ENCODE measurements around the gene CLBA1. TPM values are rescaled to one million over a fixed set of nuclear protein-coding genes. Genes with fewer than 3 reads are reported as not detected.

The CLBA1 gene
- total and polyA plus RNA-seq, 12 donors, result 6.3 to 22.5 (median 9.5) TPM

DNA sequence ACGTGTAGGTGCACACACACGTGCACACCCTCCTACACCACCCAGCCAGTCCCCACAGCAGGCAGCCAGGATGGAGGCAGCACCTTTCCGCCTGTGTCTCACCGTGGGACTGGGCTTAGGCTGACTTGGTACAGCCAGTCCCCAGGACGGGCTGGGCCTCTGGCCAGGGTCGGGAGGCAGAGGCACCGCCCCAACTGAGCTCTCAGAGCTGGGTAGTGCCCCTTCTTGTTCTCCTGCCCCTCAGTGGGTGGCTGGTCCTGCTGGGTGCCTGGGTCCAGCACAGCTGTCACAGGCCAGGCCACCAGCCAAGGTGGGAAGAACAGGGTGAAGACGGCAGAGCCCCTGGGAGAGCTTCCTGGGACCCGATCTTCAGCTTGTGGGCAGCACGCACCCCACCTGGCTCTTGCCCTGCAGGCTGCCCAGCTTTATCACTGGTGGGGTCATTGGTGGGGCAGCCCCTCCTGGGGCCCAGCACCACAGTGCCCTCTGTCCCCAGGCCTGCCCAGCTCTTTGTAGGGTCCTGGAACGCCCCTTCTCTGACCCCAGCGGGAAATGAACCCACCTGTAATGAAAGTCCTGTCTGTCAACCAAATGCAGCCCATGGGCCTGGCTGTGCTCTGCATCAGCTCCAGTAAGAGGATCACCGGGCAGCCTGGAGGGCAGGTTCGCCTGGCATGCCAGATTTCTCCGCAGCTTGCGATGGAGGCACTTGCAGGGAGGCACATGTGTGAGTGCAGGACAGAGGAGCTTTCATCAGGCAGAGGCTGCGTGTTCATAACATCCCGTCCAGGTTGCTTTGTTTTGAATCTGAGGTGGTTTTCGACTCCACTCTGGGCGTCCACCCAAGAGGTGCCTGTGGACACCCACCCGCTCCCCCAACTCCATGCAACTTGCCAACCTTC is 20.6 kb downstream of the CLBA1 start:
- WGBS, 4 donors, result 82 to 91% (median 87%) methylated on average over 7 to 21 of the region's 21 CpGs
- DNase-seq, result no peak
- H3K4me1 ChIP-seq (replicated peaks in 1 of 2), result no peaks in the 10 kb centered on the region
- intact Hi-C loops (cut with DNase I), result no loop called here
- no peaks in the 10 kb centered on the region for H3K27me3 ChIP-seq
- no peak for TF ChIP-seq POLR2A (IDR thresholded peaks at IDR 0.05)
- TF ChIP-seq, protein P1, sequence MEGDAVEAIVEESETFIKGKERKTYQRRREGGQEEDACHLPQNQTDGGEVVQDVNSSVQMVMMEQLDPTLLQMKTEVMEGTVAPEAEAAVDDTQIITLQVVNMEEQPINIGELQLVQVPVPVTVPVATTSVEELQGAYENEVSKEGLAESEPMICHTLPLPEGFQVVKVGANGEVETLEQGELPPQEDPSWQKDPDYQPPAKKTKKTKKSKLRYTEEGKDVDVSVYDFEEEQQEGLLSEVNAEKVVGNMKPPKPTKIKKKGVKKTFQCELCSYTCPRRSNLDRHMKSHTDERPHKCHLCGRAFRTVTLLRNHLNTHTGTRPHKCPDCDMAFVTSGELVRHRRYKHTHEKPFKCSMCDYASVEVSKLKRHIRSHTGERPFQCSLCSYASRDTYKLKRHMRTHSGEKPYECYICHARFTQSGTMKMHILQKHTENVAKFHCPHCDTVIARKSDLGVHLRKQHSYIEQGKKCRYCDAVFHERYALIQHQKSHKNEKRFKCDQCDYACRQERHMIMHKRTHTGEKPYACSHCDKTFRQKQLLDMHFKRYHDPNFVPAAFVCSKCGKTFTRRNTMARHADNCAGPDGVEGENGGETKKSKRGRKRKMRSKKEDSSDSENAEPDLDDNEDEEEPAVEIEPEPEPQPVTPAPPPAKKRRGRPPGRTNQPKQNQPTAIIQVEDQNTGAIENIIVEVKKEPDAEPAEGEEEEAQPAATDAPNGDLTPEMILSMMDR (IDR thresholded peaks at IDR 0.05), result no peak
- peaks cover 0 to 15% of the 10 kb centered on the region in 2 donors for H3K36me3 ChIP-seq (replicated peaks in 1 of 2)
- no peaks in the 10 kb centered on the region for H3K9me3 ChIP-seq (replicated peaks in 1 of 3)
- H3K4me3 ChIP-seq, result no peak overlapping the region
- no peak overlapping the region for H3K27ac ChIP-seq

GRCh38 chr14:105006831-105007592 is 21.4 kb downstream of the CLBA1 start:
- Histone ChIP-seq H3K27ac (no peak overlapping the region), H3K4me3 (no peak overlapping the region), H3K36me3 (replicated peaks in 1 of 2) (peaks cover 0 to 21% of the 10 kb centered on the region in 2 donors), H3K27me3 (no peaks in the 10 kb centered on the region), H3K4me1 (replicated peaks in 1 of 2) (no peaks in the 10 kb centered on the region), H3K9me3 (replicated peaks in 1 of 3) (no peaks in the 10 kb centered on the region)
- WGBS, 4 donors, result 85 to 96% (median 88%) methylated on average over 18 to 21 of the region's 21 CpGs
- intact Hi-C loops (cut with DNase I), result no loop called here
- no peak for DNase-seq
- TF ChIP-seq, protein P1 (IDR thresholded peaks at IDR 0.05), result no peak
- no peak for TF ChIP-seq POLR2A (IDR thresholded peaks at IDR 0.05)

DNA sequence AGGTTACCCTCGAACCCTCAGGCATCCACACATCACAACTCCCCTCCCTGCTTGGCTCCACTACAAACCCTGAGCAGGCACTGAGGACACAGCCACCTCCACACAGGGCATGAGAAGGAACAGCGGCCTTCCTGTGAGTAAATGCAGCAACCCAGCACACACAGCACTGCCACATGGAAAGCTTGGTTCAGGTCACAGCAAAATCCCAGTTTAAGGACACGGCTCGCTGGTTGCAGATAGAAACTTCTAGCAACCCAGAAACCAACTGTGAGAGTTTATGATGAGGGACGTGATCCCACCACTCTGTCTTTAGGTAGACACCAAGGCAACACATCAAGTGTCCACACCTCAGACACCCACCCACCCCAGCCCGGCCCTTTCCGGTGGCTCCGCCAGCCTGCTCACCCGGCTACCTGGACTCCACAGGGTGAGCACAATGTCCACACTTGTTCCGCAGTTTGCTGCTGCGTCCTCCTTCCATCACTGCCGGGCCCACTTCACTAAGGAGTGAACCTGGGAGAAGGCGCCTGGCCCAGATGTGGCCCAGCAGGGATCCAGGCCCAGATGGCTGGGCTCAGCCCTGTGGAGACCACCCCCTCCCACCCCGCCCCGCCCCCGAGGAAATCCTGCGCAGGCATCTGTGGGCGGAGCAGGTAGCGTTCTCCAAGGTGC is 22.1 kb downstream of the CLBA1 start:
- peaks cover 0 to 21% of the 10 kb centered on the region in 2 donors for H3K36me3 ChIP-seq (replicated peaks in 1 of 2)
- no peak for DNase-seq
- no peak overlapping the region for H3K27ac ChIP-seq
- H3K4me3 ChIP-seq, result no peak overlapping the region
- TF ChIP-seq POLR2A (IDR thresholded peaks at IDR 0.05), result no peak
- TF ChIP-seq, protein P1 (IDR thresholded peaks at IDR 0.05), result no peak
- no peaks in the 10 kb centered on the region for H3K9me3 ChIP-seq (replicated peaks in 1 of 3)
- intact Hi-C loops (cut with DNase I), result no loop called here
- WGBS, 4 donors, result 95 to 97% (median 96%) methylated on average over 15 to 19 of the region's 19 CpGs
- H3K27me3 ChIP-seq, result no peaks in the 10 kb centered on the region
- H3K4me1 ChIP-seq (replicated peaks in 1 of 2), result no peaks in the 10 kb centered on the region

DNA sequence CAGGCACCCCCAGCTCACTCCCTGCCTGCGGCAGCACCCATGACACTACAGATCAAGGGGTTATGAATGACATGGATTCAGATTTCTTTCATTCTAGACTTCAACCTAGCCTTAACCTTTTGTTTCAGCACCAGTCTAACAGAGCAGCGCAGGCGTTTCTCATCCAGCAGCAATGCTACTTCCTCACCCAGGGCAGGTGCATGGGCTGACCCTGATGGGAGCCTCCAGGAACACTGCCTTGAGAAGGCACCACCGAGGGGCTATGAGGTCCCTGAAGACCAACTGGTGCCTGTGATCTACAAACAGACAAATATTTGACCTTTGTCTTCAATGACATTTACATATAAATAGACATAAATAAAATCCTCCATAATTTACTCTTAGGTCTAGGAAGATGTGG is 24.5 kb downstream of the CLBA1 start:
- Histone ChIP-seq H3K27me3 (no peaks in the 10 kb centered on the region), H3K36me3 (replicated peaks in 1 of 2) (peaks cover 0 to 21% of the 10 kb centered on the region in 2 donors), H3K4me1 (replicated peaks in 1 of 2) (peaks cover 0 to 4% of the 10 kb centered on the region in 2 donors), H3K27ac (no peak overlapping the region), H3K4me3 (no peak overlapping the region), H3K9me3 (replicated peaks in 1 of 3) (no peaks in the 10 kb centered on the region)
- 80 to 90% (median 83%) methylated on average over 4 of the region's 4 CpGs for WGBS, 4 donors
- intact Hi-C loops (cut with DNase I), result no loop called here
- TF ChIP-seq POLR2A (IDR thresholded peaks at IDR 0.05), result no peak
- TF ChIP-seq, protein P1 (IDR thresholded peaks at IDR 0.05), result no peak
- DNase-seq, result no peak
